ENCODE results near the gene PYROXD2. TPM values are rescaled to one million over a fixed set of nuclear protein-coding genes. Genes with fewer than 3 reads are reported as not detected.

The PYROXD2 gene
- total RNA-seq, 1 experiment from 2014 or later, result 4.0 TPM

GRCh38 chr10:98378722-98379121 lies 36.3 kb downstream of the PYROXD2 start:
- H3K4me3 Mint-ChIP-seq (ENCODE audit: unreplicated experiment), result no peak overlapping the region
- H3K9me3 Mint-ChIP-seq (ENCODE audit: unreplicated experiment), result no peaks in the 10 kb centered on the region
- ChIA-PET CTCF (interaction anchor here (0.6 kb wide), 2 partner anchors 9 to 38 kb away, joined by 3 read pairs; no protein-coding TSS in a partner anchor), POLR2A (no interaction called here)
- TF ChIP-seq CTCF (IDR thresholded peaks at IDR 0.05; ENCODE audit: unreplicated experiment), result no peak
- no TSS peak for BruUV-seq (replicated peaks)
- peaks cover 7% of the 10 kb centered on the region for H3K36me3 Mint-ChIP-seq (ENCODE audit: insufficient read depth, unreplicated experiment)
- H3K27me3 Mint-ChIP-seq (ENCODE audit: insufficient read depth, unreplicated experiment), result peaks cover 19% of the 10 kb centered on the region
- no peak for DNase-seq (ENCODE audit: unreplicated experiment)
- peaks cover 8% of the 10 kb centered on the region for H3K4me1 Mint-ChIP-seq (ENCODE audit: insufficient read depth, unreplicated experiment)
- intact Hi-C loops (cut with micrococcal nuclease), result no loop called here
- no peak overlapping the region for H3K27ac Mint-ChIP-seq (ENCODE audit: low read depth, unreplicated experiment)

GRCh38 chr10:98377536-98377935 lies 37.4 kb downstream of the PYROXD2 start:
- H3K27ac Mint-ChIP-seq (ENCODE audit: low read depth, unreplicated experiment), result no peak overlapping the region
- H3K4me1 Mint-ChIP-seq (ENCODE audit: insufficient read depth, unreplicated experiment), result peaks cover 8% of the 10 kb centered on the region
- ChIA-PET POLR2A (no interaction called here), CTCF (no interaction called here)
- DNase-seq (ENCODE audit: unreplicated experiment), result no peak
- peaks cover 19% of the 10 kb centered on the region for H3K27me3 Mint-ChIP-seq (ENCODE audit: insufficient read depth, unreplicated experiment)
- no TSS peak for BruUV-seq (replicated peaks)
- H3K36me3 Mint-ChIP-seq (ENCODE audit: insufficient read depth, unreplicated experiment), result peaks cover 7% of the 10 kb centered on the region
- TF ChIP-seq CTCF (IDR thresholded peaks at IDR 0.05; ENCODE audit: unreplicated experiment), result no peak
- H3K4me3 Mint-ChIP-seq (ENCODE audit: unreplicated experiment), result no peak overlapping the region
- intact Hi-C loops (cut with micrococcal nuclease), result no loop called here
- H3K9me3 Mint-ChIP-seq (ENCODE audit: unreplicated experiment), result no peaks in the 10 kb centered on the region

- ChIA-PET POLR2A (interaction anchor here (0.5 kb wide), 1 partner anchor 9 kb away, joined by 3 read pairs; no protein-coding TSS in a partner anchor), CTCF (no interaction called here)
- H3K36me3 Mint-ChIP-seq (ENCODE audit: insufficient read depth, unreplicated experiment), result peaks cover 7% of the 10 kb centered on the region
- intact Hi-C loops (cut with micrococcal nuclease), result no loop called here
- peaks cover 19% of the 10 kb centered on the region for H3K27me3 Mint-ChIP-seq (ENCODE audit: insufficient read depth, unreplicated experiment)
- H3K9me3 Mint-ChIP-seq (ENCODE audit: unreplicated experiment), result no peaks in the 10 kb centered on the region
- no TSS peak for BruUV-seq (replicated peaks)
- no peak overlapping the region for H3K4me3 Mint-ChIP-seq (ENCODE audit: unreplicated experiment)
- H3K27ac Mint-ChIP-seq (ENCODE audit: low read depth, unreplicated experiment), result no peak overlapping the region
- no peak for TF ChIP-seq CTCF (IDR thresholded peaks at IDR 0.05; ENCODE audit: unreplicated experiment)
- peaks cover 8% of the 10 kb centered on the region for H3K4me1 Mint-ChIP-seq (ENCODE audit: insufficient read depth, unreplicated experiment)
- DNase-seq (ENCODE audit: unreplicated experiment), result no peak
Observed at GRCh38 chr10:98377001-98377400, 38.0 kb downstream of the PYROXD2 start.

- peaks cover 7% of the 10 kb centered on the region for H3K36me3 Mint-ChIP-seq (ENCODE audit: insufficient read depth, unreplicated experiment)
- CTCF ChIA-PET, result no interaction called here
- BruUV-seq (replicated peaks), result no TSS peak
- peaks cover 8% of the 10 kb centered on the region for H3K4me1 Mint-ChIP-seq (ENCODE audit: insufficient read depth, unreplicated experiment)
- H3K9me3 Mint-ChIP-seq (ENCODE audit: unreplicated experiment), result no peaks in the 10 kb centered on the region
- intact Hi-C loops (cut with micrococcal nuclease), result no loop called here
- POLR2A ChIA-PET, result interaction anchor here (0.5 kb wide), 1 partner anchor 10 kb away, joined by 3 read pairs; no protein-coding TSS in a partner anchor
- no peak overlapping the region for H3K27ac Mint-ChIP-seq (ENCODE audit: low read depth, unreplicated experiment)
- no peak for DNase-seq (ENCODE audit: unreplicated experiment)
- peaks cover 19% of the 10 kb centered on the region for H3K27me3 Mint-ChIP-seq (ENCODE audit: insufficient read depth, unreplicated experiment)
- no peak for TF ChIP-seq CTCF (IDR thresholded peaks at IDR 0.05; ENCODE audit: unreplicated experiment)
- no peak overlapping the region for H3K4me3 Mint-ChIP-seq (ENCODE audit: unreplicated experiment)
Observed at GRCh38 chr10:98376485-98376884, 38.5 kb downstream of the PYROXD2 start.

Measured in MCF 10A (cell line).